ENCODE data around the gene PGM1.

Gene PGM1

DNA sequence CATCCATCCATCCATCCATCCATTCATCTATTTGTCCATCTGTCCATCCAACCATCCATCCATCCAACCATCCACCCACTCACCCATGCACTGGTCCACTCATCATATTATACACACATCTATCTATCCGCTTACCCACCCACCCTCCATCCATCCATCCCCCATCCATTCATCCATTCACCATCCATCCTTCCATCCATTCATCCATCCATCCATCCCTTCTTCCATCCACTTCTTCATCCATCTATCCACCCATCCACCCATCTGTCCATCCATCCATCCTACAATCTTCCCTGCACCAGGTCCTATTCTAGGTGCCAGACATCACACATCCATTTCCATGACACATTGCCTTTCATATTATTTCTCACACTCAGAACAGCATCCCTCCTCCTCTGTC is 93.5 kb downstream of the PGM1 start:
- Histone ChIP-seq H3K9me3 (ENCODE audit: severe bottlenecking) (no peaks in the 10 kb centered on the region), H3K27me3 (ENCODE audit: insufficient read depth, poor library complexity, severe bottlenecking) (no peaks in the 10 kb centered on the region), H3K36me3 (ENCODE audit: low read depth) (no peaks in the 10 kb centered on the region), H3K4me3 (ENCODE audit: severe bottlenecking) (no peak overlapping the region), H3K4me1 (ENCODE audit: insufficient read depth, poor library complexity, severe bottlenecking) (no peaks in the 10 kb centered on the region), H3K27ac (ENCODE audit: poor library complexity, severe bottlenecking) (no peak overlapping the region)
- ATAC-seq (ENCODE audit: low read depth) (no peak), DNase-seq (ENCODE audit: low spot score) (no peak)
- TF ChIP-seq, protein P1, sequence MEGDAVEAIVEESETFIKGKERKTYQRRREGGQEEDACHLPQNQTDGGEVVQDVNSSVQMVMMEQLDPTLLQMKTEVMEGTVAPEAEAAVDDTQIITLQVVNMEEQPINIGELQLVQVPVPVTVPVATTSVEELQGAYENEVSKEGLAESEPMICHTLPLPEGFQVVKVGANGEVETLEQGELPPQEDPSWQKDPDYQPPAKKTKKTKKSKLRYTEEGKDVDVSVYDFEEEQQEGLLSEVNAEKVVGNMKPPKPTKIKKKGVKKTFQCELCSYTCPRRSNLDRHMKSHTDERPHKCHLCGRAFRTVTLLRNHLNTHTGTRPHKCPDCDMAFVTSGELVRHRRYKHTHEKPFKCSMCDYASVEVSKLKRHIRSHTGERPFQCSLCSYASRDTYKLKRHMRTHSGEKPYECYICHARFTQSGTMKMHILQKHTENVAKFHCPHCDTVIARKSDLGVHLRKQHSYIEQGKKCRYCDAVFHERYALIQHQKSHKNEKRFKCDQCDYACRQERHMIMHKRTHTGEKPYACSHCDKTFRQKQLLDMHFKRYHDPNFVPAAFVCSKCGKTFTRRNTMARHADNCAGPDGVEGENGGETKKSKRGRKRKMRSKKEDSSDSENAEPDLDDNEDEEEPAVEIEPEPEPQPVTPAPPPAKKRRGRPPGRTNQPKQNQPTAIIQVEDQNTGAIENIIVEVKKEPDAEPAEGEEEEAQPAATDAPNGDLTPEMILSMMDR (IDR thresholded peaks at IDR 0.05; ENCODE audit: poor library complexity, severe bottlenecking): no peak

DNA sequence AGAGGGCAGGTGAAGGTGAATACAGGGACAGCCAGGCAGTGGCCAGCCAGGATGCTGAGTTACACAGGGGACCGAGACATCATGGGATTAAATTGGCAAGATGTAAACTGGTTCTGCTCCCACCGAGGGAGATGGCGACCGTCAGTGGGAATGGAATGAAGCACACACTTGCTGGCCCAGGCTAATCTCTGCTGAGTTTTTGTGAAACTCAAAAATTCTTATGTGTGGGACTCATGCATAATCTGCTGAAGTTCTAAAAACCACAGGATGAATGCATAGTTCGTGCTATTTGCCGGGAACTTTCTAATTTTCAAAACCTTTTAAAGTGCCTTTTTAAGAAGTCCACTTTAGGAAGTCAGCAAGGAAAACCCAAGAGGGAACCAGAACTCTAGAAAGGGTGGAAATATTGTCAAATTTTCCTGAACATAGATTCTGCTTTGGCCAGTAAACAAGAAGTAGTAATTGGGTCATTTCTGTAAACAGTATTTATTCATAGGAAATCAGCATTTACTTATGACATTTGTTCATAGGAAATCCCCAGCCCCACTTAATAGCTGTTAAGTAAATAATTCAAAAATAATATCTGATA is 95.2 kb downstream of the PGM1 start:
- peaks cover 3% of the 10 kb centered on the region for H3K4me1 ChIP-seq (ENCODE audit: insufficient read depth, poor library complexity, severe bottlenecking)
- no peak overlapping the region for H3K4me3 ChIP-seq (ENCODE audit: severe bottlenecking)
- H3K9me3 ChIP-seq (ENCODE audit: severe bottlenecking): no peaks in the 10 kb centered on the region
- TF ChIP-seq, protein P1 (IDR thresholded peaks at IDR 0.05; ENCODE audit: poor library complexity, severe bottlenecking): no peak
- H3K36me3 ChIP-seq (ENCODE audit: low read depth): no peaks in the 10 kb centered on the region
- DNase-seq (ENCODE audit: low spot score) (no peak), ATAC-seq (ENCODE audit: low read depth) (no peak)
- no peaks in the 10 kb centered on the region for H3K27me3 ChIP-seq (ENCODE audit: insufficient read depth, poor library complexity, severe bottlenecking)
- no peak overlapping the region for H3K27ac ChIP-seq (ENCODE audit: poor library complexity, severe bottlenecking)

DNA sequence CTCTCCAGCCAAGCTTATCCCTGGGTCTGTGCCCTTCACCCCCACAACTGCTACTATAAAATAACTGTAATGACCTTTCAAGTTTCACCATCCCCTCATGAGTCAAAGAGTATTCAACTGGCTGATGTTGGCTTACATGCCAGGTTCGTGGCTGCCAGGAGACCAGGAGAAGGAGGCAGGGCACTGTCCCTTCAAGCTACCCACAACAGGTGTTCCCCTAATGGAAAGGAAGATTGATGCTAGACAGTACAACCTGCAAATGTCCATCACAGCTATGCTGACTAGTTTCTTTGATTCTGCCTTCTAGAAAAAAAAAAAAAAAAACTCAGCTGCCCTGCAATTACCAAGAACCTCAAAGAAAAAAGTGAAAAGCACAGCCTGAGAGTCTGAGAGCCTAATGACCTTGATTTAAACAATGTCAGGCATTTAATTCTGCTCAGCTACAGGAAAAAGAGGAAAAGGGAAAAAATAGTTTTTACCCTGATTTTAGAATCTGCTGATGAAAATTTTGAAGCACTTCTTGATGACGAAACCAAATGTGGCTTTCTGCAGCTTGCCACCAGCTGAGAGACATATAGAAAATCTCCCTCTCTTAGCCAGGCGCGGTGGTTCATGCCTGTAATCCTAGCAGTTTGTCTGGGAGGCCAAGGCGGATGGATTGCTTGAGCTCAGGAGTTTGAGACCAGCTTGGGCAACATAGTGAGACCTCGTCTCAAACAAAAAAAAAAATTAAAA is 97.9 kb downstream of the PGM1 start:
- no peaks in the 10 kb centered on the region for H3K27me3 ChIP-seq (ENCODE audit: insufficient read depth, poor library complexity, severe bottlenecking)
- H3K27ac ChIP-seq (ENCODE audit: poor library complexity, severe bottlenecking): no peak overlapping the region
- DNase-seq (ENCODE audit: low spot score) (no peak), ATAC-seq (ENCODE audit: low read depth) (no peak)
- peaks cover 3% of the 10 kb centered on the region for H3K4me1 ChIP-seq (ENCODE audit: insufficient read depth, poor library complexity, severe bottlenecking)
- H3K36me3 ChIP-seq (ENCODE audit: low read depth): no peaks in the 10 kb centered on the region
- TF ChIP-seq, protein P1 (IDR thresholded peaks at IDR 0.05; ENCODE audit: poor library complexity, severe bottlenecking): no peak
- H3K9me3 ChIP-seq (ENCODE audit: severe bottlenecking): no peaks in the 10 kb centered on the region
- H3K4me3 ChIP-seq (ENCODE audit: severe bottlenecking): no peak overlapping the region

DNA sequence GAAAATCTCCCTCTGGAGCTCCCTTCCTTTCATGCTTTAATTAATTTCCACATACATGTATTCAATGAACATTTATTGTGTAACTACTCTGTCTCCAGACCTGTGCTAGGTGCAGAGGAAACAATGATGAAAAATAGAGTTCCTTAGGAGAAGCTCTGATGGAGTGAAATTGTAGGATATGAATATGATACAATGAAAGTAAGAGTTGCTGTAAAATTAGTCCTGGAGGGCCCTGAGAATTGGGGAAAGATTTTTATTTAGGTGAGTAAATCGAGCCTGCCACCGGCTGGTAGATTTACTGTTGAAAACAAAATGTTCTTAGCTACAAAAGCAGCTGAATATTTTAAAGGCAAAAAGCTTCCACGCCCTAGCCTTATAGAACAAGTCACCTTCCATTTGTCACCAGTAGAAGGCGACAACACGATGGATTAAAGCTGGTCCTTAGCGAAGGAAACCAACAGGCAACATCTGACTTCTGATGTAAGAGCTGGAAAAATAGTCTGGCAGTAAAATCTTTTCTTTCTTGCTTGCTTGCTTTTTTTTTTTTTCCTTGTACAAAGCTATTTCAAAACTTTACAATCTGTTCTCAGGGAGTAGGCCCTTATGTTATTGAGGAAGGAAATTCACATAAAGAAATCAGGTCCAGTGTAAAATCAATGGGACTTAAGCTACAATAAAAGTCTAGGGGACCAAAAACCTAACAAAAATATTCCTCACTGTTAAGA is 98.7 kb downstream of the PGM1 start:
- TF ChIP-seq, protein P1 (IDR thresholded peaks at IDR 0.05; ENCODE audit: poor library complexity, severe bottlenecking): peak; percentile 94
- peak; percentile 88 for ATAC-seq (ENCODE audit: low read depth)
- DNase-seq (ENCODE audit: low spot score): no peak
- peaks cover 3% of the 10 kb centered on the region for H3K4me1 ChIP-seq (ENCODE audit: insufficient read depth, poor library complexity, severe bottlenecking)
- no peak overlapping the region for H3K4me3 ChIP-seq (ENCODE audit: severe bottlenecking)
- no peaks in the 10 kb centered on the region for H3K9me3 ChIP-seq (ENCODE audit: severe bottlenecking)
- H3K36me3 ChIP-seq (ENCODE audit: low read depth): no peaks in the 10 kb centered on the region
- no peaks in the 10 kb centered on the region for H3K27me3 ChIP-seq (ENCODE audit: insufficient read depth, poor library complexity, severe bottlenecking)
- no peak overlapping the region for H3K27ac ChIP-seq (ENCODE audit: poor library complexity, severe bottlenecking)

All from RWPE2 (cell line).